ENCODE measurements around the gene SERPINE3.

Gene SERPINE3

GRCh38 chr13:51364404-51365008, 25.0 kb downstream of the SERPINE3 start:
- DNase-seq: no peak

GRCh38 chr13:51370116-51370515, 30.6 kb downstream of the SERPINE3 start:
- DNase-seq: no peak

- no peak for DNase-seq
Measured at GRCh38 chr13:51370811-51371210, 31.3 kb downstream of the SERPINE3 start.

GRCh38 chr13:51371768-51372399, 32.4 kb downstream of the SERPINE3 start:
- DNase-seq: no peak

GRCh38 chr13:51373451-51373850, 34.0 kb downstream of the SERPINE3 start:
- no peak for DNase-seq

GRCh38 chr13:51380269-51380668, 40.8 kb downstream of the SERPINE3 start:
- no peak for DNase-seq

GRCh38 chr13:51385114-51385513, 45.6 kb downstream of the SERPINE3 start:
- no peak for DNase-seq

GRCh38 chr13:51394724-51395123, 55.2 kb downstream of the SERPINE3 start:
- no peak for DNase-seq

- DNase-seq: no peak
Measured at GRCh38 chr13:51396352-51396751, 56.9 kb downstream of the SERPINE3 start.

- DNase-seq: no peak
Measured at GRCh38 chr13:51397262-51397941, 57.9 kb downstream of the SERPINE3 start.

- no peak for DNase-seq
Measured at GRCh38 chr13:51405176-51405575, 65.7 kb downstream of the SERPINE3 start.

- no peak for DNase-seq
Measured at GRCh38 chr13:51412431-51412830, 72.9 kb downstream of the SERPINE3 start.

Data from NCI-H2029 treated with DMSO at 0.1 percent for 48 hours (cell line).